Effector memory CD8-positive, alpha-beta T cell (primary cell): ENCODE measurements around the gene EPB41L2.
A peak's percentile ranks its signal among the peaks of the same experiment; 100 is the strongest.

Experiments used
- ATAC-seq: fragments of 150-1000 bp; cut with Tn5 transposase; replicated peaks from 2 replicates; pipeline ENCODE4 v1.10.0; 2021; ENCODE audit warnings: mild to moderate bottlenecking, moderate library complexity
- DNase-seq, 3 experiments: peaks; one replicate each; pipeline ENCODE4 v3.0.0; 2021
- H3K27ac Mint-ChIP-seq, 2 donors: one replicate each; pipeline ENCODE4 v1.8.0; 2022; ENCODE audit warnings: mild to moderate bottlenecking in 2 of 2, mixed read lengths in 2 of 2, moderate library complexity in 2 of 2
- H3K27me3 Mint-ChIP-seq, 2 donors: one replicate each; pipeline ENCODE4 v1.8.0; 2022; ENCODE audit warnings: mixed read lengths in 2 of 2
- H3K36me3 Mint-ChIP-seq: one replicate; pipeline ENCODE4 v1.8.0; 2022; ENCODE audit warnings: mild to moderate bottlenecking, moderate library complexity, mixed read lengths; ENCODE audit not compliant: insufficient read depth
- H3K4me1 Mint-ChIP-seq, 2 donors: one replicate each; pipeline ENCODE4 v1.8.0; 2022; ENCODE audit warnings: low read depth in 2 of 2, mixed read lengths in 2 of 2
- H3K4me3 Mint-ChIP-seq, 2 donors: one replicate each; pipeline ENCODE4 v1.8.0; 2022; ENCODE audit warnings: mild to moderate bottlenecking in 2 of 2, mixed read lengths in 2 of 2, moderate library complexity in 2 of 2
- H3K9me3 Mint-ChIP-seq, 2 donors: one replicate each; pipeline ENCODE4 v1.8.0; 2022; ENCODE audit warnings: mixed read lengths in 2 of 2

The EPB41L2 gene

DNA sequence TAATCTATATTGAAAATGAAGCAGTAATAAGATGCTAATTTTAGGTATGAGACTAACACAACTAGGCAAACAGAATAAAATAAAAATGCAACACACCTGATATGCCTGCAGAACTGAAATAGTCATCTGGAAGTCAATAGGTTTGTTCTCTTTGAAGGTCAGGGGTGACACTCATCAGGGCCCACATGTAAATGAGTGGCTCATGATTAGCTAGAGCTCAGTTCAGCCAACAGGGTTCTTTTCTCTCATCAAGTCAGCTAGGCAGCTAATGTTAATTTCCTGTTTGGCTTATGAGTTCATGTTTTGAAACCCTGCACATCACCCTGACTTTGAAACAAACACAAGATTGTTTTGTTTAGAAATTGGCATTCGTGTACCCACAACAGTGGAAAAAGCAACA, 212.0 kb downstream of the EPB41L2 start:
- ATAC-seq (no peak), DNase-seq (no peak)
- Mint-ChIP-seq H3K4me1 (peaks cover 3 to 7% of the 10 kb centered on the region in 2 donors), H3K4me3 (no peak overlapping the region), H3K27me3 (no peaks in the 10 kb centered on the region), H3K27ac (no peak overlapping the region), H3K36me3 (no peaks in the 10 kb centered on the region), H3K9me3 (no peaks in the 10 kb centered on the region)

DNA sequence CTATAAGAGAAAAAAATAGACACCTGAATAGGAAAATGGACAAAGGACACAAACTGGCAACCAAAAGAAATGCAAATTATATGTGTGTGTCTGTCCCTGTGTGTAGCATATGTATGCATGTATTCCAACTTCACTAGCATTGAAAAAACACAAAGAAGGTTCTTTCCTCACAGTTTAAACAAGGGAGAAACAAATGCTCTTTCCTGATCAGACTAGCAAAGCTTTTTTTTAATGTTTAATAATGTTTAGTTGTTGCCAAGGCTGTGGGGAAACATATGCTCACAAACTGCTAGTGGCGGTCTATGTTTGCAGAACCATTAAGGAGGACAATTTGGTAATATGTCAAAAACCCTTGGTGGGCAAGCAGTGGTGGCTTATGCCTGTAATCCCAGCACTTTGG, 213.5 kb downstream of the EPB41L2 start:
- H3K27me3 Mint-ChIP-seq: no peaks in the 10 kb centered on the region
- H3K4me1 Mint-ChIP-seq: peaks cover 3 to 7% of the 10 kb centered on the region in 2 donors
- no peak for DNase-seq
- H3K36me3 Mint-ChIP-seq: no peaks in the 10 kb centered on the region
- ATAC-seq: no peak
- no peak overlapping the region for H3K27ac Mint-ChIP-seq
- no peak overlapping the region for H3K4me3 Mint-ChIP-seq
- H3K9me3 Mint-ChIP-seq: no peaks in the 10 kb centered on the region

DNA sequence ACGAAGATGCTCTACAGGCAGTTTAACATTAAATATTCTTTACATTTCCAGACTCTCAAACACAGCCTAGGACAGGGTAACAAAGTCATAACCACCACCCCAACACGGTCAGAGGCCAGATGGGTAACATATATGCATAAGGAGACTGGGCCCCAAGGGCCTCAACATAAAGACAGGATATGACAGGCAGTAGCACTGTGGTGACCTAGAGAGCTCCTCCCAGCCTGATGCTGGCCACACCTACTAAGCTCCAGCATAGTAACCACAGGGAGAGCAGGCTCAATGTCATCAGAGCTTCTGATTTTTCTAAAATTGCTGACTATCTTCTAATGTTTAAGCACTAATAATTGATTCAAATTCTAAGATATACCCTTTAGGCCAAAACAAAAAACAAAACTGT, 214.1 kb downstream of the EPB41L2 start:
- H3K36me3 Mint-ChIP-seq: no peaks in the 10 kb centered on the region
- H3K27me3 Mint-ChIP-seq: no peaks in the 10 kb centered on the region
- H3K4me3 Mint-ChIP-seq: no peak overlapping the region
- H3K9me3 Mint-ChIP-seq: no peaks in the 10 kb centered on the region
- ATAC-seq (peak; percentile 93), DNase-seq (peak in 2 of 3 experiments; percentile 7 to 32)
- peak overlapping the region in 1 of 2 donors; percentile 45 for H3K27ac Mint-ChIP-seq
- peaks cover 3 to 7% of the 10 kb centered on the region in 2 donors for H3K4me1 Mint-ChIP-seq

DNA sequence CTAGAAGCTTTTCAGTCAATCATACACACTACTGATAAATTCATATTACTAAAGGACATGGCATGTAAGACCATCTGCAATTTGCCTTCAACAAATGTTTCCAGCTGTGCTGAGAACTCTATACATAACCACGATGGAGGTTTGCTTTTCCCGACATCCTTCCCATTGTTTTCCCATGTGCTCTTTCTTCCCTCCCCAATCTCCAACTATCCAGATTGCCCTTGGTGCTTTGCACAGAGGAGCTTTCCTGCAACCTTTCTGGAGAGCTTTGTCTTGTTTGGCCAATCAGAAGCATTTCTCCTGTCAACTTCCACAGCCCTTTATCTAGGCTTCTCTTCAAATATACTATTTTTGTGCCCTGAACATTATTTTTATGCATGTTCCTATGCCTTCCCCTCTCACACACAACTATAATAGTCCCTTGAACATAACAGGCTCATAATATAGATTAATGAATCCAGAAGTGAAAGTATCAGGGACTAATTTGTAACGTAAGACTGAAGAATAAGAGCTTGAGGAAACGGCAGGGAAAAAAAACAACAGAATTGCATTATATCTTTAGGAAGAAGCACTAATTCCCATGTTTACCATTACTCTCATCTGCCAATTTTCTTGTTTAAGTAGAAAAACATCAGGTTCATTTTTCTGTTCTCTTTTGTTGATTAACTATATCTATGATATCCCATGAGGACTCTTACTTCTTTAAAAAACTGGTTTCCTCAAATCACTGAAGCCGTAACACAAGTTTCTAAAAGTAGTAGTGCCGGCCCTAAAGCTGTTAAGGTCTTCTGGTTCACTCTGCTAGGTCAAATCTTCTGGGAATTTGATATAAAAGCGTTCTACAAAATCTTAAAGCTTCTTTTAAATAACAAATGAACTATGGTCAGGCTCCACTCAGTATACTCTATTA, 215.8 kb downstream of the EPB41L2 start:
- Mint-ChIP-seq H3K36me3 (no peaks in the 10 kb centered on the region), H3K27me3 (no peaks in the 10 kb centered on the region), H3K4me3 (no peak overlapping the region), H3K9me3 (no peaks in the 10 kb centered on the region), H3K27ac (no peak overlapping the region), H3K4me1 (peaks cover 3 to 7% of the 10 kb centered on the region in 2 donors)
- ATAC-seq (no peak), DNase-seq (no peak)

DNA sequence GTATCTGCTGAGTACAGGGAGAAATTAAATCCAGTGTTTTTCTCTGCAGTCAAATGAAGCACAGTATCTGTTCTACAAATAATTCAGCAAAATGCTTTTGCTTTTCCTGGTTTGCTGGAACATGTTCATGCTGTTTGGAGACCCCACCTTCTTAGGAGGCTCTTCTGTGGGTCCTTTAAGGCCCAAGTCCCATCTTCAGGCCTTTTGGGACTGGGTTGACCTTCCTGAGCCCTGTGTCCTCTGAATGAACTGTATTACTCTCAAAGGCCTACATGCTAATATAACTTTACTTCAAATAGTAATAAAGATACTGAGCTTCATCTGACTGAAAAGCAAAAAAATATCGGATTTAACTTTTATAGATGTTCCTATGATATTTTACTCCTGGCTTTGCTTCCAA, 216.5 kb downstream of the EPB41L2 start:
- H3K27ac Mint-ChIP-seq: no peak overlapping the region
- H3K9me3 Mint-ChIP-seq: no peaks in the 10 kb centered on the region
- ATAC-seq: no peak
- peaks cover under 1 to 4% of the 10 kb centered on the region in 2 donors for H3K4me1 Mint-ChIP-seq
- no peaks in the 10 kb centered on the region for H3K36me3 Mint-ChIP-seq
- no peak for DNase-seq
- no peaks in the 10 kb centered on the region for H3K27me3 Mint-ChIP-seq
- no peak overlapping the region for H3K4me3 Mint-ChIP-seq

DNA sequence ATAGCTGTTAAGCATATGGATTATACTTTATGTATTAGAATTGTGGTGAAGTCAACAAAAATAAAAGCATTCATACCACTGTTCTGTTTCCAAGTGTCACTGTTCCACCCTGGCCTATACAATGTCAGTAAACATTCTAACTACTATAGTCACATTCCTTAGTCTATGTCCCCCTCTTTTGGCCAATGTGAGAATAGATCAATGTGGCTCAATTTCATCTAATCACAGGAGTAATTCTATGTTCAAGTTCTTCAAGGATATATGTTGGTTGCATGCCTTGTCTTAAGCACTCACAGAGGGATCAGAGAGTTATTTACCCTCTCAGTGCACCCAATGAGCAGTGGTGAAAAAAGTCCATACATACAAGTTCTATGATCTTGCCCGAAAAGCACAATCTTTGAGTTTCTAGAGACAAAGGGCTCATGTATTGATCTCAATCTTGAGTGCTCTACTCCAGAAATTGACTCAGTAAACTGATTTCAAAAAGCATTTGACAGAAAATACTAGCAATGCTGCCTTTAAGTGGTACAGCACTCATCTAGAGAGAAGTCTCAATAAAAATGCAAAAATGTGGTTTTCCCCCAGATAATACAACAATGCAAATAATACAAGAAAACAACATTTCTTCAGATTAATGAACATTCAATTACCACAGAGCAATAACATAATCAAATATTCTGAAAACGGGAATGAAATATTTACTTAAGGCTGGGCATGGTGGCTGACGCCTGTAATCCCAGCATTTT, 219.3 kb downstream of the EPB41L2 start:
- ATAC-seq (peak; percentile 91), DNase-seq (peak; percentile 21 to 28 (median 21))
- Mint-ChIP-seq H3K27ac (no peak overlapping the region), H3K36me3 (no peaks in the 10 kb centered on the region), H3K4me1 (peaks cover 0 to 2% of the 10 kb centered on the region in 2 donors), H3K27me3 (no peaks in the 10 kb centered on the region), H3K4me3 (no peak overlapping the region), H3K9me3 (no peaks in the 10 kb centered on the region)

DNA sequence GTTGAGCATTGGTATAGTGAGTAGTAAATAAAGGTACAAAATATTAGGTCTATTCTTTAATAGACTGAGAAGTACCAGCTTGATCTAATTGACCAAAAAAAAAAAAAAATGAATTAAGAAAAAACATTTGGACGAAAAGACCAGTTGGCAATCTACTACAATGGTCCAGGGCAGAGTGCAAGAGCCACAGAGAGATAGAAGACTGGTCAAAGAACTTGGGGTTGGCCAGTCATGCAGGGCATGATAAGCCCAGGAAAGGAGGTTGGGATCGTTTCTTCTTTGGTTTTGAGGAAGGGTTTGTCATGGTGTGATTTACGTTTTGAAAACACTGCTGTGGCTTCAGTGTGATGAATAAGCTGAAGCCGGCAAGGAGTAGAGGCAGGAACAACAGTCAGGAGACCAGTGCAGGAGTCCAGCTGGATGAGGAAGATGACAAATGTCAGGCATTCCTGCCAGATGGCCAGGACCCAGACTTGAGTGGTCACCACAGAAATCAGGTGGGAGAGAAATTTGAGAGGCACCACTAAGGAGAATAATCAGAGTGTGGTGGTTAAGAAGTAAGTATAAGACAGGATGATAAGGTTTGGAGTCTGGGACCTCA, 221.8 kb downstream of the EPB41L2 start:
- H3K4me1 Mint-ChIP-seq: no peaks in the 10 kb centered on the region
- no peaks in the 10 kb centered on the region for H3K27me3 Mint-ChIP-seq
- H3K9me3 Mint-ChIP-seq: no peaks in the 10 kb centered on the region
- DNase-seq (no peak), ATAC-seq (no peak)
- H3K36me3 Mint-ChIP-seq: no peaks in the 10 kb centered on the region
- H3K27ac Mint-ChIP-seq: no peak overlapping the region
- H3K4me3 Mint-ChIP-seq: no peak overlapping the region

DNA sequence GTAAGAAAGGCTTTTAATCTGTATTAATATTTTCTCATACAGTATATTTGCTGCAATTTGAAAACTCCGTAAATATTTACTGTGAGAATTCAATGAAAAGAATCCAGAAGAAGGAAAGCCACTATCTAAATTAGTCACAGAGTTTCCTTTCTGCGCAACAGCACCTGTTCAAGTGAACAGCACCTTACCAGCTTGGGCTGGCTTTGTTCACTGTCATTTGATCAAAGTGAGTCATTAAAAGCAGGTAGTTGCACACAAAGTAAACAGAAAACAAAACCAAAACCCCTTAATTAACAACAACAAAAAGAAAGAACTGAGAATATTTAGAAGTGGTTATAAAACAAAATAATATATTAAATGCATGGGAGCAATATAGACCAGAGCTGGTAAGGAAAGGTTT, 223.0 kb downstream of the EPB41L2 start:
- Mint-ChIP-seq H3K27ac (no peak overlapping the region), H3K9me3 (no peaks in the 10 kb centered on the region), H3K27me3 (no peaks in the 10 kb centered on the region), H3K4me3 (no peak overlapping the region), H3K36me3 (no peaks in the 10 kb centered on the region), H3K4me1 (no peaks in the 10 kb centered on the region)
- DNase-seq: no peak
- no peak for ATAC-seq

DNA sequence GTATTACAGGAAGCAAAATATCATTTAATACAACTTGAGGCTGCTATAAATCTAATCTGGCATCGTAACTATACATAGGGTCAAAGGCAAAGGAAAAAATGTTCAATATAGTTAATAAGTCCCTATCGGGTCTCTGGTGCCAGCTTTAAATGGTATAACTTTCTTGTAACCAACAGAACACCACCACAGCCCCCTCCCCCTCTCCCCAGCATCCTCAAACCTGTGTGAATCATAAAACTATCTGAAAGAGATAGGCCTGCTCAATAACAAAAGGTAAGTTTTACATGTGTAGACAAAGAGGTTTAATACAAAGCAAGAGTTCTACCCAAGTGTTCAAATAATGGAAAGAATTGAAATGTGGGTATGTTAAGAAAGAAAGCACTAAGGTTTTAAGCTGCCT, 223.7 kb downstream of the EPB41L2 start:
- no peaks in the 10 kb centered on the region for H3K36me3 Mint-ChIP-seq
- no peak overlapping the region for H3K27ac Mint-ChIP-seq
- no peak overlapping the region for H3K4me3 Mint-ChIP-seq

DNA sequence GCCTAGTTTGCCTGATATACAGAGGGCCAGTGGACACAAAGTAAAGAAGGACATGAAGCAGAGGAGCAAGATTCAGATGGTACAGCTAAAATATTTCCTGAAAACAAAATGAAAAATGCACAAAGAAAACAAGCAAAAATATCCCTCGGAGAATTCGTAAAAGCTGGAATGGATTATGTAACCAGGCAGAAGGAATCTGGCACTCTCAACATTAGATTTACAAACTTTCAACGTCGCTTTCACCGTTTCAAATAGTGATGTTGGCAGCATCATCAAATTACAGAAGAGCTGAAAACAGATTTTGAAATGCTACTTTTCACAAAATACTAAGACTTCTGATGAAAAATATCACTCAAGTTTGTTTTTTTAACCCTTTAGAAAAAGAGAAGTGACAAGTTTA, 224.1 kb downstream of the EPB41L2 start:
- DNase-seq (no peak), ATAC-seq (no peak)
- no peak overlapping the region for H3K27ac Mint-ChIP-seq
- no peaks in the 10 kb centered on the region for H3K36me3 Mint-ChIP-seq
- H3K27me3 Mint-ChIP-seq: no peaks in the 10 kb centered on the region
- no peaks in the 10 kb centered on the region for H3K9me3 Mint-ChIP-seq
- H3K4me3 Mint-ChIP-seq: no peak overlapping the region
- no peaks in the 10 kb centered on the region for H3K4me1 Mint-ChIP-seq

More for the DNA sequence above, 223.7 kb downstream of the EPB41L2 start:
- ATAC-seq: no peak
- no peak for DNase-seq
- H3K27me3 Mint-ChIP-seq: no peaks in the 10 kb centered on the region
- no peaks in the 10 kb centered on the region for H3K4me1 Mint-ChIP-seq
- H3K9me3 Mint-ChIP-seq: no peaks in the 10 kb centered on the region

DNA sequence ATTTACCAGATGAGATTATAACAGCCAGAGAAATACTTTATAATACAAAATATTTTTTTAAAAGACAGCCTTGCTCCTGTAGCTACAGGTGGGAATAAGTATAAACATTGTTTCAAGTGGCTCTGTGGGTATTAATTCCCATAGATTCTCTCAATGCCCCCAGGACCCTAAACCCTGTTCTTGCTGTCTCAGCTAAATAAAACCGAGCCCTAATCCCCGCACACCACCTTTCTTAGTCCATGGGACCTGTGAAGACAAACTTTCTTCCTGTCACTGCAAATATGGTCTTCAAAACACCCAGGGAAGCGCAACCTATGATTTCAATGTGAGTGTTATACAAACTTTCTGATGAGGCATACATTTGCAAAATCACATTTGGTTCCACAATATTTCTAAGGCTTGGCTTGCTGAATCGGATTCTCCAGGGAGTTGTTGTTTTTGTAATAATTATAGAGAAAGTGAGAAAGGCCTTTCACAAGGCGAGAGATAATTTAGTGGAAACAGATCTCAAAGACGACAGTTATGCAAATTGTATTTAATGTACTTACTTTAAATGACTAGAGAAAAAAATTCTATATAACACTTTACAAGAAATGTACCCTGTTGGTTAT, 224.7 kb downstream of the EPB41L2 start:
- no peak for ATAC-seq
- Mint-ChIP-seq H3K27me3 (no peaks in the 10 kb centered on the region), H3K27ac (no peak overlapping the region), H3K4me3 (no peak overlapping the region), H3K9me3 (no peaks in the 10 kb centered on the region), H3K36me3 (no peaks in the 10 kb centered on the region), H3K4me1 (no peaks in the 10 kb centered on the region)
- no peak for DNase-seq

DNA sequence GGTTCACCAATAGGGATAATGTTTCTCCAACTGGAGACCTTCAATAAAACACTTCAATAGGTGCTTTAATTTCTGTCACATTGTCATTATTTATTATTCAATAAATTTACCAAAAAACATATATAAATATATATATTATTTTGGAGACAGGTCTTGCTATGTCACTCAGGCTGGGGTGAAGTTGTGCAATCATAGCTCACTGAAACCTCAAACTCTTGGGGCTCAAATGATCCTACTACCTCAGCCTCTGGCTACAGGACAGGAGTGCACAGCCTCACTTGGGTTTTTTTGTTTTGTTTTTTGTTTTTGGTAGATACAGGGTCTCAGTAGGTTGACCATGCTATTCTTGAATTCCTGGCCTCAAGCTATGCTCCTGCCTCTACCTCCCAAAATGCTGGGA, 226.0 kb downstream of the EPB41L2 start:
- no peaks in the 10 kb centered on the region for H3K4me1 Mint-ChIP-seq
- no peaks in the 10 kb centered on the region for H3K9me3 Mint-ChIP-seq
- DNase-seq (no peak), ATAC-seq (no peak)
- H3K36me3 Mint-ChIP-seq: no peaks in the 10 kb centered on the region
- H3K27me3 Mint-ChIP-seq: no peaks in the 10 kb centered on the region
- no peak overlapping the region for H3K27ac Mint-ChIP-seq
- H3K4me3 Mint-ChIP-seq: no peak overlapping the region

DNA sequence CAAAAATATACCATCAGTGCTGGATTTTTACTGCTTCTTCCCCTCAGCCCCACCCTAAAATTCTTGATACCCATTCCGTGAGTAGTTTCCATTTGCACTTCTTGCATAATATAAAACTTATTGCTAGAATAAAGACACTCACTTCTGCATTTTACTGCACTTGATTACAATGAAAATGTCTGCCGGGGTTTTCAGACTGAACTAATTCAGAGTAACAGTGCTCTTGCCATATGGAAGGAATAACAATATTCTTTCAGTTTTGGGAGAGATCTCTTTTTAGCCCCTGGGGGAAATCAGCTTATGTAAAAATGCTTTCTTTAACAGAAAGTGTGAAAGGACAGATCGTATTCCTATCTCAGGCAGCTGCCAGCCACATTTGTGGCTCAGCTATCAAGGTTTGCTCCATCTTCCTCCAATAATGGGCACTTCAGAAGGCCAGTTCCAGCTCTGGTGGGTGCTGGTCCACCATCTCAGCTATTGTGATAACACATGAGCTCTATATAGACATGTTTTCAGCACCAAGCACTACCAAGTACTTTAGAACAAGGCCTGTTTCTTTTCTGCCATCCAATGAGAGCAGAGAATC, 226.9 kb downstream of the EPB41L2 start:
- Mint-ChIP-seq H3K36me3 (no peaks in the 10 kb centered on the region), H3K4me3 (no peak overlapping the region), H3K27me3 (peaks cover 0 to under 1% of the 10 kb centered on the region in 2 donors), H3K4me1 (no peaks in the 10 kb centered on the region), H3K27ac (no peak overlapping the region), H3K9me3 (no peaks in the 10 kb centered on the region)
- ATAC-seq: no peak
- DNase-seq: no peak
